Motor neuron (in vitro differentiated cells): ENCODE measurements around the gene TFDP1. TPM values are rescaled to one million over a fixed set of nuclear protein-coding genes. Genes with fewer than 3 reads are reported as not detected.
"Not testable (repeated sequence)": the region's sequence is repeated elsewhere in the genome, so short reads cannot be mapped to it uniquely, and the experiment has no call there.

Experiments
- ATAC-seq, 8 experiments: fragments of 200-7000 bp; cut with Tn5 transposase; replicated peaks in 6 of 8; 2 replicates each; pipeline ENCODE4 v1.8.0; 2021; ENCODE audit warnings: mild to moderate bottlenecking in 8 of 8, moderate library complexity in 8 of 8
- H3K27ac ChIP-seq, 2 donors: fragments of 250-450 bp; sonication (Bioruptor Pico); 2 replicates each; pipeline ENCODE4 v1.9.0; 2021; ENCODE audit warnings: antibody characterized with exemption in 2 of 2, mild to moderate bottlenecking in 2 of 2, moderate library complexity in 1 of 2
- H3K4me1 ChIP-seq, 2 donors: fragments of 250-450 bp; sonication (Bioruptor Pico); replicated peaks in 1 of 2; 2 replicates each; pipeline ENCODE4 v1.6.1; 2021; ENCODE audit warnings: antibody characterized with exemption in 2 of 2, mild to moderate bottlenecking in 2 of 2, moderate library complexity in 1 of 2
- H3K4me3 ChIP-seq, 5 donors: fragments of 250-450 bp; sonication (Bioruptor Pico); 2 replicates each; pipeline ENCODE4 v1.9.0; 2021; ENCODE audit warnings: antibody characterized with exemption in 5 of 5, mild to moderate bottlenecking in 5 of 5, moderate library complexity in 4 of 5
- WGBS, 10 experiments: fragments of 450-650 bp; shearing (Covaris generic); methylation state at CpG; one replicate each; pipeline ENCODE4 v1.0.0; 2022; 5-methylcytosine and 5-hydroxymethylcytosine counted together
- in situ Hi-C, 9 experiments: fragments of 400-800 bp; cut with MboI; loops; one replicate each; pipeline ENCODE4 v1.15.0; 2021; ENCODE audit warnings: low sequenced_read_pairs in 9 of 9, low pct_unique_long_range_greater_than_20kb in 2 of 9; ENCODE audit not compliant: unreplicated experiment in 9 of 9
- total RNA-seq, 8 experiments: library from RNA; unstranded; fragments of 300-600 nt; gene quantifications; 2 replicates each; pipeline versions ENCODE4 v1.2.3 to v1.2.4, GENCODE V29; 2022

Gene TFDP1
- total RNA-seq, 8 experiments from 2014 or later = 17.9 to 98.9 (median 39.5) TPM

GRCh38 chr13:113586661-113587479 is 2.3 kb downstream of the TFDP1 start:
- H3K4me3 ChIP-seq = no peak overlapping the region
- WGBS, 10 experiments = 75 to 100% (median 95%) methylated on average over 1 to 13 of the region's 23 CpGs; no CpG with 5 or more reads in 1 of the 10 experiments
- H3K4me1 ChIP-seq = peaks cover 5 to 7% of the 10 kb centered on the region in 2 donors
- no peak overlapping the region for H3K27ac ChIP-seq
- no peak for ATAC-seq
- in situ Hi-C loops = no loop called here

- WGBS, 10 experiments = 83 to 100% (median 93%) methylated on average over 3 to 6 of the region's 6 CpGs
- in situ Hi-C loops = no loop called here
- H3K4me3 ChIP-seq = no peak overlapping the region
- no peak for ATAC-seq
- peaks cover 5 to 7% of the 10 kb centered on the region in 2 donors for H3K4me1 ChIP-seq
- no peak overlapping the region for H3K27ac ChIP-seq
These were observed 4.0 kb downstream of the TFDP1 start for GRCh38 chr13:113588394-113589111.

GRCh38 chr13:113589251-113589960 is 4.9 kb downstream of the TFDP1 start:
- Histone ChIP-seq H3K4me3 (no peak overlapping the region), H3K4me1 (peaks cover 5 to 7% of the 10 kb centered on the region in 2 donors), H3K27ac (no peak overlapping the region)
- ATAC-seq = no peak
- in situ Hi-C loops = no loop called here
- WGBS, 10 experiments = 80 to 96% (median 95%) methylated on average over 4 to 9 of the region's 18 CpGs; no CpG with 5 or more reads in 5 of the 10 experiments

- Histone ChIP-seq H3K4me3 (no peak overlapping the region), H3K27ac (no peak overlapping the region), H3K4me1 (peaks cover 5 to 7% of the 10 kb centered on the region in 2 donors)
- ATAC-seq = no peak
- 73 to 100% (median 95%) methylated on average over 1 to 2 of the region's 14 CpGs; no CpG with 5 or more reads in 6 of the 10 experiments for WGBS, 10 experiments
- in situ Hi-C loops = no loop called here
These were observed 5.4 kb downstream of the TFDP1 start for GRCh38 chr13:113589961-113590339.

- no peak overlapping the region for H3K4me3 ChIP-seq
- H3K4me1 ChIP-seq = no peaks in the 10 kb centered on the region
- H3K27ac ChIP-seq = no peak overlapping the region
- 80 to 100% (median 96%) methylated on average over 1 to 9 of the region's 11 CpGs; no CpG with 5 or more reads in 1 of the 10 experiments for WGBS, 10 experiments
- in situ Hi-C loops = no loop called here
- no peak for ATAC-seq
These were observed 7.2 kb downstream of the TFDP1 start for GRCh38 chr13:113591750-113592149.

- H3K4me3 ChIP-seq = no peak overlapping the region
- no peaks in the 10 kb centered on the region for H3K4me1 ChIP-seq
- peak in 3 of 8 experiments; percentile 13 to 36 (median 24) for ATAC-seq
- no peak overlapping the region for H3K27ac ChIP-seq
- in situ Hi-C loops = no loop called here
- WGBS, 10 experiments = 83 to 100% (median 100%) methylated on average over 1 to 3 of the region's 5 CpGs; no CpG with 5 or more reads in 6 of the 10 experiments
These were observed 8.0 kb downstream of the TFDP1 start for GRCh38 chr13:113592571-113592970.

GRCh38 chr13:113594066-113594821 is 9.7 kb downstream of the TFDP1 start:
- in situ Hi-C loops, H3K4me1 ChIP-seq, H3K4me3 ChIP-seq, ATAC-seq, H3K27ac ChIP-seq: not testable (repeated sequence)
- 60 to 100% (median 100%) methylated on average over 1 to 8 of the region's 21 CpGs; no CpG with 5 or more reads in 5 of the 10 experiments for WGBS, 10 experiments

- Histone ChIP-seq H3K4me3 (no peak overlapping the region), H3K27ac (no peak overlapping the region), H3K4me1 (no peaks in the 10 kb centered on the region)
- no peak for ATAC-seq
- in situ Hi-C loops = no loop called here
- 91 to 100% (median 98%) methylated on average over 1 to 7 of the region's 8 CpGs; no CpG with 5 or more reads in 2 of the 10 experiments for WGBS, 10 experiments
These were observed 10.6 kb downstream of the TFDP1 start for GRCh38 chr13:113595131-113595530.

GRCh38 chr13:113596321-113597200 is 12.0 kb downstream of the TFDP1 start:
- 40 to 100% (median 96%) methylated on average over 1 to 13 of the region's 27 CpGs; no CpG with 5 or more reads in 2 of the 10 experiments for WGBS, 10 experiments
- no peaks in the 10 kb centered on the region for H3K4me1 ChIP-seq
- H3K27ac ChIP-seq = no peak overlapping the region
- no peak overlapping the region for H3K4me3 ChIP-seq
- ATAC-seq = no peak
- in situ Hi-C loops = no loop called here

- WGBS, 10 experiments = 40 to 100% (median 85%) methylated on average over 1 to 13 of the region's 24 CpGs; no CpG with 5 or more reads in 3 of the 10 experiments
- in situ Hi-C loops = no loop called here
- no peak overlapping the region for H3K27ac ChIP-seq
- H3K4me1 ChIP-seq = peaks cover 0 to 4% of the 10 kb centered on the region in 2 donors
- ATAC-seq = peak in 1 of 8 experiments; percentile 28
- no peak overlapping the region for H3K4me3 ChIP-seq
These were observed 13.0 kb downstream of the TFDP1 start for GRCh38 chr13:113597391-113598080.

GRCh38 chr13:113598081-113598410 is 13.5 kb downstream of the TFDP1 start:
- Histone ChIP-seq H3K27ac (no peak overlapping the region), H3K4me1 (peaks cover 0 to 5% of the 10 kb centered on the region in 2 donors), H3K4me3 (no peak overlapping the region)
- ATAC-seq = no peak
- in situ Hi-C loops = no loop called here
- WGBS, 10 experiments = 50 to 100% (median 93%) methylated on average over 1 to 4 of the region's 5 CpGs; no CpG with 5 or more reads in 7 of the 10 experiments
